Ishikawa (cell line): Measurements from ENCODE around the gene CCNYL1.

Experiments used
- CEBPB ChIP-seq: IDR thresholded peaks from 2 replicates; pipeline ENCODE4 v1.6.1; 2012
- CREB1 ChIP-seq: IDR thresholded peaks from 2 replicates; pipeline ENCODE4 v1.6.1; 2012; ENCODE audit warnings: low read depth
- EGR1 ChIP-seq: IDR thresholded peaks from 2 replicates; pipeline ENCODE4 v1.6.1; 2012
- EP300 ChIP-seq: IDR thresholded peaks from 2 replicates; pipeline ENCODE4 v1.6.1; 2012; ENCODE audit warnings: borderline replicate concordance
- FOXM1 ChIP-seq: IDR thresholded peaks from 2 replicates; pipeline ENCODE4 v1.6.1; 2012; ENCODE audit warnings: low read depth, borderline replicate concordance
- MAX ChIP-seq: IDR thresholded peaks from 2 replicates; pipeline ENCODE4 v1.6.1; 2012
- NFIC ChIP-seq: IDR thresholded peaks from 2 replicates; pipeline ENCODE4 v1.6.1; 2012
- RAD21 ChIP-seq: IDR thresholded peaks from 2 replicates; pipeline ENCODE4 v1.6.1; 2012; ENCODE audit warnings: low read depth
- REST ChIP-seq: IDR thresholded peaks from 2 replicates; pipeline ENCODE4 v1.6.1; 2012; ENCODE audit warnings: low read depth, mild to moderate bottlenecking
- TAF1 ChIP-seq: IDR thresholded peaks from 2 replicates; pipeline ENCODE4 v1.6.1; 2012; ENCODE audit warnings: low read depth, mild to moderate bottlenecking
- TCF12 ChIP-seq: IDR thresholded peaks from 2 replicates; pipeline ENCODE4 v1.6.1; 2012; ENCODE audit warnings: low read depth
- TEAD4 ChIP-seq: IDR thresholded peaks from 2 replicates; pipeline ENCODE4 v1.6.1; 2012
- YY1 ChIP-seq: IDR thresholded peaks from 2 replicates; pipeline ENCODE4 v1.6.1; 2012; ENCODE audit warnings: low read depth
- ZBTB7A ChIP-seq: IDR thresholded peaks from 2 replicates; pipeline ENCODE4 v1.6.1; 2012; ENCODE audit warnings: low read depth
- TF ChIP-seq, protein P1 (sequence below): IDR thresholded peaks from 2 replicates; pipeline ENCODE4 v1.6.1; 2012

The CCNYL1 gene

DNA sequence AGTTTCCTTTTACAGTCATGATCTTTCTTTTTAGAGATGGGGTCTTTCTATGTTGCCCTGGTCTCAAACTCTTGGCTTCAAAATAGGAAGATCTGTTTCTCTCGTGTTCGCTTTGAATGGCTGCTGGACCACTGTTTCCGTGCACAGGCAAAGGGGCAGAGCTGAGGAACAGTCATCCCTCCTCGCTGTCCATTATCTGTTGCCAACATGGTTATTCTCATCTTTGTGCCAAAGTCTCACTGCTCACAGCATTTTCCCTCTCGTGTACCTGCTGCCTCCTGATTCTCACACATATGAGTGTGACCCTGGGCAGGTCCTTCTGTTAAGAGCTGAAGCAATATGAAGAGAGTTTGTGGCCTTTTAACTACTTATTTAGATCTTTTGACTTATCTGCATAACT is 28.0 kb upstream of the CCNYL1 start:
- no peak for TF ChIP-seq CREB1
- TF ChIP-seq, protein P1, sequence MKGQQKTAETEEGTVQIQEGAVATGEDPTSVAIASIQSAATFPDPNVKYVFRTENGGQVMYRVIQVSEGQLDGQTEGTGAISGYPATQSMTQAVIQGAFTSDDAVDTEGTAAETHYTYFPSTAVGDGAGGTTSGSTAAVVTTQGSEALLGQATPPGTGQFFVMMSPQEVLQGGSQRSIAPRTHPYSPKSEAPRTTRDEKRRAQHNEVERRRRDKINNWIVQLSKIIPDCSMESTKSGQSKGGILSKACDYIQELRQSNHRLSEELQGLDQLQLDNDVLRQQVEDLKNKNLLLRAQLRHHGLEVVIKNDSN: no peak
- TF ChIP-seq CEBPB: no peak
- no peak for TF ChIP-seq REST

DNA sequence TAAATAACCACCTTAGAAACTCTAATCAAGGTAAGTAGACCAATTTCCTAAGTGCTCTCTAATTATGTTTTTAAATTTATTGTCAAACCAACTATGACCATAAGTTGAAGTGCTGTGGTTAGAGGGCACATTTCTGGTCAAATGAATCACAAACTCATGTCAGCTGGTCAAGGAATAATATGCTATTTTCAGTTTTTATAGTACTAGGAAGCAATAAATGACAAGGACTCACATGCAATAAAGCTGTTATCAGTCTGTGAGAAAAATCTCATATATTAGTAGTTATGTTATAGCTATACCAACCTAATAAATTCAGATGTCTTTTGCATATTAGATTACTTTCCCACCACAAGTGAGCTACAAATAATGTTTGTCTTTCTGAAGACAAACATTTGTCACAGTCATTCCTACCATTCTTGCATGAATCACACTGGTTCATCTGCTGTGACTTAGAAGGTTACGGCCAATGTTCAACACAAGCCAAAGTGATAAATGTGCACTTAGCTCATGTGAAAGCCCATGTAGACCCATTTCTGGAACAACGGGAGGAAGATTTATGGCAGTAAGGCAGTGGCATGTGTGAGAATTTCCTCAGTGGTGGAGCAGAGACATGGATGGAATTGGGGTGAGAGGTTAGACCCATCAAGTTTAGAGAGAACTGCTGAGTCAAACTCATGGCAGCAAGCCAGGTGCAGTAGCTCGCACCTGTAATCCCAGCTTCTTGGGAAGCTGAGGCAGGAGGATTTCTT is 27.4 kb upstream of the CCNYL1 start:
- TF ChIP-seq TEAD4: peak; percentile 36; the same call in 1 of the 2 replicates
- TF ChIP-seq, protein P1: no peak
- TF ChIP-seq NFIC: peak; percentile 42; the same call in 1 of the 2 replicates

- TF ChIP-seq, protein P1: no peak
- TF ChIP-seq CREB1 (no peak), EGR1 (no peak), MAX (no peak), ZBTB7A (no peak), NFIC (no peak), RAD21 (no peak), EP300 (no peak)
These were observed 24.6 kb upstream of the CCNYL1 start for GRCh38 chr2:207686812-207687211.

GRCh38 chr2:207688597-207688996 is 22.8 kb upstream of the CCNYL1 start:
- TF ChIP-seq CEBPB (no peak), MAX (no peak), TCF12 (no peak), YY1 (no peak), RAD21 (no peak)
- TF ChIP-seq, protein P1: no peak

- TF ChIP-seq RAD21: peak; percentile 60
- TF ChIP-seq ZBTB7A: no peak
- 0 out of 2 replicates have a peak, but pooled peaks have one; percentile 15 for TF ChIP-seq TEAD4
- TF ChIP-seq CEBPB: no peak
- no peak for TF ChIP-seq YY1
- TF ChIP-seq FOXM1: no peak
- TF ChIP-seq, protein P1: no peak
- TF ChIP-seq TAF1: no peak
- TF ChIP-seq TCF12: no peak
- no peak for TF ChIP-seq EP300
- TF ChIP-seq NFIC: no peak
- TF ChIP-seq REST: no peak
- TF ChIP-seq EGR1: no peak
- no peak for TF ChIP-seq CREB1
These were observed 19.0 kb upstream of the CCNYL1 start for GRCh38 chr2:207692206-207693065.
